ENCODE results near the gene XRCC1. TPM values are rescaled to one million over a fixed set of nuclear protein-coding genes. Genes with fewer than 3 reads are reported as not detected.
"Not testable (repeated sequence)": the region's sequence is repeated elsewhere in the genome, so short reads cannot be mapped to it uniquely, and the experiment has no call there.

The XRCC1 gene
- total and polyA plus RNA-seq, 2 of the 4 experiments (the other 2 are of a cell fraction): 12.5 to 21.3 TPM

DNA sequence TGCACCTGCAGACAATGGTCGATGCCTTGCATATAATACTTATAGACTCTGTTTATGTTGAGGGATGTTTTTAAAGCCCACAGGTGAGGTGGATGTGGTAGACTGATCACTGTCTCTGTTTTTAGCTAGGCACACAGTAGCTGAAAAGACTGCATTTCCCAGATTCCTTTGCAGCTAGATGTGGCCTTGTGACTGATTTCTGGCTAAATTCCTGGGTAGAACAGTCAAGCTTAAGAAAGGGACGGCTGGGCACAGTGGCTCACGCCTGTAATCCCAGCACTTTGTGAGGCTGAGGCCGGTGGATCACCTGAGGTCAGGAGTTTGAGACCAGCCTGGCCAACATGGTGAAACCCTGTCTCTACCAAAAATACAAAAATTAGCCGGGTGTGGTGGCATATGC lies 25.0 kb upstream of the XRCC1 start:
- DNase-seq; dilution Hi-C loops (cut with HindIII; ENCODE audit: low sequenced_read_pairs, unreplicated experiment); H3K4me1 ChIP-seq (ENCODE audit: control insufficient read depth, insufficient read depth, low read length); H2BK5ac ChIP-seq (ENCODE audit: low read depth, low read length, poor library complexity, severe bottlenecking); H3K9ac ChIP-seq (ENCODE audit: low read depth, low read length); H3K4me3 ChIP-seq (ENCODE audit: insufficient read depth, low read depth, low read length); ATAC-seq (ENCODE audit: low read depth); H2AK5ac ChIP-seq (ENCODE audit: low read depth, low read length); H3K9me1 ChIP-seq (ENCODE audit: insufficient read depth, low read length); H3K14ac ChIP-seq (replicated peaks; ENCODE audit: low read depth, low read length); H2BK15ac ChIP-seq (ENCODE audit: low read depth, low read length); H3K18ac ChIP-seq (ENCODE audit: low read depth, low read length); CTCF ChIA-PET; BruUV-seq (replicated peaks); H4K91ac ChIP-seq (ENCODE audit: insufficient read depth, low read depth, low read length); H2BK120ac ChIP-seq (ENCODE audit: low read depth, low read length); H3K4me2 ChIP-seq (ENCODE audit: low read depth, low read length); POLR2A ChIA-PET (ENCODE audit: unreplicated experiment); H3K27me3 ChIP-seq (ENCODE audit: control insufficient read depth, insufficient read depth, low read length); H3K9me3 ChIP-seq (ENCODE audit: control insufficient read depth, insufficient read depth, low read length); H2AFZ ChIP-seq (replicated peaks; ENCODE audit: low read length, poor library complexity); in situ Hi-C loops (cut with MboI; ENCODE audit: low sequenced_read_pairs); H3K23ac ChIP-seq (ENCODE audit: low read depth, low read length); H3K56ac ChIP-seq (ENCODE audit: extremely low read depth, insufficient read depth, low read length); H4K5ac ChIP-seq (ENCODE audit: low read depth, low read length); H4K8ac ChIP-seq (ENCODE audit: low read depth in 2 of 2, low read length in 2 of 2); H2AK9ac ChIP-seq (replicated peaks; ENCODE audit: low read depth, low read length, poor library complexity); H3K4ac ChIP-seq (ENCODE audit: low read depth, low read length); H4K20me1 ChIP-seq (ENCODE audit: insufficient read depth, low read length); H3K27ac ChIP-seq (ENCODE audit: insufficient read depth, low read length); intact Hi-C loops (cut with micrococcal nuclease); H2BK20ac ChIP-seq (ENCODE audit: low read depth, low read length): not testable (repeated sequence)
- peaks cover 24 to 42% of the 10 kb centered on the region in 2 experiments for H3K79me1 ChIP-seq (ENCODE audit: low read depth in 1 of 2, low read length in 2 of 2)
- peaks cover 12% of the 10 kb centered on the region for H3K36me3 ChIP-seq (ENCODE audit: control insufficient read depth, insufficient read depth, low read length)
- no CpG with 5 or more reads among the region's 5 CpGs for WGBS, 2 experiments (ENCODE audit: extremely low coverage in 2 of 2, insufficient read length in 1 of 2)
